Fibroblast of lung (primary cell): ENCODE results near the gene LGALS1. TPM values are rescaled to one million over a fixed set of nuclear protein-coding genes. Genes with fewer than 3 reads are reported as not detected.

Experiments used
- DNase-seq, 2 donors: peaks; one replicate each; pipeline versions ENCODE4 v3.0.0 to v3.0.0-alpha.2; 2010; ENCODE audit warnings: low read depth in 2 of 2
- H2AFZ ChIP-seq: 2 replicates; pipeline ENCODE4 v1.5.1; 2012; ENCODE audit warnings: low read length, control low read depth, inconsistent platforms
- H3K27ac ChIP-seq: 2 replicates; pipeline ENCODE4 v1.5.1; 2011; ENCODE audit warnings: low read length, control low read depth; ENCODE audit not compliant: insufficient read depth
- H3K27me3 ChIP-seq: 2 replicates; pipeline ENCODE4 v1.5.1; 2011; ENCODE audit warnings: mild to moderate bottlenecking, low read length; ENCODE audit not compliant: control insufficient read depth, insufficient read depth
- H3K36me3 ChIP-seq: 2 replicates; pipeline ENCODE4 v1.5.1; 2011; ENCODE audit warnings: low read length; ENCODE audit not compliant: control insufficient read depth, insufficient read depth
- H3K4me1 ChIP-seq: 2 replicates; pipeline ENCODE4 v1.5.1; 2011; ENCODE audit warnings: low read length; ENCODE audit not compliant: control insufficient read depth, insufficient read depth; ENCODE audit errors: extremely low read depth
- H3K4me2 ChIP-seq: 2 replicates; pipeline ENCODE4 v1.5.1; 2011; ENCODE audit warnings: low read length, control low read depth; ENCODE audit not compliant: insufficient read depth; ENCODE audit errors: extremely low read depth
- H3K4me3 ChIP-seq, 4 experiments: fragments of 200-600 bp in 1 of 4; sonication (generic) in 1 of 4; replicated peaks in 1 of 4; 2 replicates each; pipeline ENCODE4 v1.5.1; 2011 to 2016; ENCODE audit warnings: low read length in 4 of 4, low read depth in 3 of 4, mild to moderate bottlenecking in 3 of 4, control low read depth in 2 of 4, inconsistent platforms in 1 of 4, mixed read lengths in 1 of 4; ENCODE audit not compliant: insufficient read depth in 1 of 4; ENCODE audit errors: control extremely low read depth in 1 of 4
- H3K79me2 ChIP-seq: 2 replicates; pipeline ENCODE4 v1.5.1; 2012; ENCODE audit warnings: mild to moderate bottlenecking, low read length, inconsistent platforms; ENCODE audit not compliant: control insufficient read depth, insufficient read depth
- H3K9ac ChIP-seq: 2 replicates; pipeline ENCODE4 v1.5.1; 2011; ENCODE audit warnings: mild to moderate bottlenecking, low read length, control low read depth; ENCODE audit not compliant: insufficient read depth
- H3K9me3 ChIP-seq: 2 replicates; pipeline ENCODE4 v1.5.1; 2012; ENCODE audit warnings: low read depth, low read length; ENCODE audit not compliant: control insufficient read depth, insufficient read depth
- H4K20me1 ChIP-seq: 2 replicates; pipeline ENCODE4 v1.5.1; 2011; ENCODE audit warnings: low read length; ENCODE audit not compliant: control insufficient read depth, insufficient read depth; ENCODE audit errors: extremely low read depth
- EZH2 ChIP-seq: IDR thresholded peaks from 2 replicates; pipeline ENCODE4 v1.5.1; 2012; ENCODE audit warnings: low read length, control low read depth, mild to moderate bottlenecking; ENCODE audit errors: missing control alignments
- polyA plus RNA-seq, 2 donors: library from polyadenylated mRNA; depleted of rRNA in 1 of 2; stranded (reverse) in 1 of 2; unstranded in 1 of 2; fragments of >200 nt; gene quantifications; 2 replicates each; pipeline ENCODE4 v1.2.1, GENCODE V29; 2011 to 2012; ENCODE audit warnings: missing spikeins in 1 of 2
- total RNA-seq: library from RNA; depleted of rRNA; stranded (reverse); fragments of >200 nt; gene quantifications from 2 replicates; pipeline ENCODE4 v1.2.1, GENCODE V29; 2014
- TF ChIP-seq, protein P1 (sequence below), 2 donors: IDR thresholded peaks in 1 of 2; conservative IDR thresholded peaks in 1 of 2; 1 replicate in 1 of 2; 2 replicates in 1 of 2; pipeline ENCODE4 v1.5.1; 2011 to 2012; ENCODE audit warnings: low read length in 2 of 2, control low read depth in 1 of 2, inconsistent platforms in 1 of 2, low read depth in 1 of 2, mild to moderate bottlenecking in 1 of 2

Gene LGALS1
- total and polyA plus RNA-seq, 2 donors (not counting 1 experiment from before 2014, with no cell fraction given), result 5,090 to 11,230 TPM

DNA sequence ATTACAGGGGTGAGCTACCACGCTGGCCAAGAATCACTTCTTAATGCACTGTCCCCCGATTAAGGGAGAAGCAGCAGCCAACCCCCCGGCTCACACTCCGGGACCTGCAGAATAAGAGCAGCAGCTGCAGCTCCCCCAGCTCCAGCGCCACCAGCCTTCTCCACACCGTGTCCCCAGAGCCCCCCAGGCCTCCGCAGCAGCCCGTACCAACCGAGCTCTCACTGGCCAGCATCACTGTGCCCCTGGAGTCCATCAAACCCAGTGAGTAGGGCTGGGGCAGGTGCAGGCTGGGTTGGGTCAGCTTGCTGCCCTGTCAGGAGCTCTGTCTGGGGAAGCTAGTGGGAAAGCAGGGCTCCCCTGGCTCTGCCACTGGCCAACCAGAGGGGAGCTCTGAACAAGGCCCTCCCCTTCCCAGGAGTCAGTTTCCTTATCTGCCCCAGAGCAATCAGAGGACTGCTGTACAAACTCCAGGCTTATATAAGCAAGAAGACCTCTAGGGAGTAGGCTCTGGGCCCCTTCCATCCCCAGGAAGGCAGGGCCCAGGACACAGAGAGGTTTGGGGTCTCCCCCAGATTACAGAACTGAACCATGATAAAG, 44.5 kb upstream of the LGALS1 start:
- H4K20me1 ChIP-seq, result no peaks in the 10 kb centered on the region
- TF ChIP-seq EZH2, result no peak
- TF ChIP-seq, protein P1, sequence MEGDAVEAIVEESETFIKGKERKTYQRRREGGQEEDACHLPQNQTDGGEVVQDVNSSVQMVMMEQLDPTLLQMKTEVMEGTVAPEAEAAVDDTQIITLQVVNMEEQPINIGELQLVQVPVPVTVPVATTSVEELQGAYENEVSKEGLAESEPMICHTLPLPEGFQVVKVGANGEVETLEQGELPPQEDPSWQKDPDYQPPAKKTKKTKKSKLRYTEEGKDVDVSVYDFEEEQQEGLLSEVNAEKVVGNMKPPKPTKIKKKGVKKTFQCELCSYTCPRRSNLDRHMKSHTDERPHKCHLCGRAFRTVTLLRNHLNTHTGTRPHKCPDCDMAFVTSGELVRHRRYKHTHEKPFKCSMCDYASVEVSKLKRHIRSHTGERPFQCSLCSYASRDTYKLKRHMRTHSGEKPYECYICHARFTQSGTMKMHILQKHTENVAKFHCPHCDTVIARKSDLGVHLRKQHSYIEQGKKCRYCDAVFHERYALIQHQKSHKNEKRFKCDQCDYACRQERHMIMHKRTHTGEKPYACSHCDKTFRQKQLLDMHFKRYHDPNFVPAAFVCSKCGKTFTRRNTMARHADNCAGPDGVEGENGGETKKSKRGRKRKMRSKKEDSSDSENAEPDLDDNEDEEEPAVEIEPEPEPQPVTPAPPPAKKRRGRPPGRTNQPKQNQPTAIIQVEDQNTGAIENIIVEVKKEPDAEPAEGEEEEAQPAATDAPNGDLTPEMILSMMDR (conservative IDR thresholded peaks at IDR 0.05 in 1 of 2, IDR thresholded peaks at IDR 0.05 in 1 of 2; ENCODE audit: low read depth in 1 of 2, low read length in 2 of 2), result no peak
- peaks cover 6% of the 10 kb centered on the region for H3K36me3 ChIP-seq
- DNase-seq, result no peak
- no peak overlapping the region for H3K4me2 ChIP-seq
- no peaks in the 10 kb centered on the region for H3K27me3 ChIP-seq
- no peak overlapping the region for H3K27ac ChIP-seq
- H3K9ac ChIP-seq, result no peak overlapping the region
- H3K79me2 ChIP-seq, result no peaks in the 10 kb centered on the region
- H2AFZ ChIP-seq, result no peak overlapping the region
- H3K4me1 ChIP-seq, result peaks cover 24% of the 10 kb centered on the region
- H3K9me3 ChIP-seq, result no peaks in the 10 kb centered on the region
- H3K4me3 ChIP-seq, result no peak overlapping the region

DNA sequence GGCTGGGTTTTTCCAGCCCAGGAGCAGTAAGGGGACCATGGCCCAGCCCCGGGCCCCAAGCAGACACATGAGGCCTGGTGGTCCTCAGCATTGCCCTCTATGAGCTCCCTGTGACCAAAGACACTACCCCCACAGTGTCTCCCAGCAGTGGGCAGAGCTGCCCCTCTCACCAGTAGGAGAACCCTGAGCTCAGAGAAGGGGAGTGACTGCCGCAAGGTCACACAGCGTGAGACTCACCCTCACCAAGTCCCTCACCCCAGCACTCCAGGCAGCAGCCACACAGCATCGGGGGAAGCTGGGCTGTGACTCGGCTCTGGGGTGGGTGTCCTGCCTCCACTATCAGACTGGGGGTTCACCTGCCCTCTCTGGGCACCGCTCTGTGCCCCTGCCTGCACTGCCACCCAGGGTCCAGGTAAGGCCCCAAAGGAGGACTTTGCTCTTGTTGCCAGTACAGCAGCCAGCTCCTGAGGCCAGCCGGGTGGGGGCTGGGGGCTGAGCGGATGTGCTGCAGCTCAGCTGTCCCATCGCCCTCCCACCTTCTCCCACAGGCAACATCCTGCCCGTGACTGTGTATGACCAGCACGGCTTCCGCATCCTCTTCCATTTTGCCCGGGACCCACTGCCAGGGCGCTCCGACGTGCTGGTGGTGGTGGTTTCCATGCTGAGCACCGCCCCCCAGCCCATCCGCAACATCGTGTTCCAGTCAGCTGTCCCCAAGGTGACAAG, 43.8 kb upstream of the LGALS1 start:
- Histone ChIP-seq H3K9ac (no peak overlapping the region), H3K27ac (no peak overlapping the region), H3K4me2 (no peak overlapping the region), H2AFZ (no peak overlapping the region), H3K9me3 (no peaks in the 10 kb centered on the region), H3K36me3 (peaks cover 6% of the 10 kb centered on the region), H4K20me1 (no peaks in the 10 kb centered on the region), H3K4me3 (no peak overlapping the region), H3K4me1 (peaks cover 25% of the 10 kb centered on the region), H3K27me3 (no peaks in the 10 kb centered on the region), H3K79me2 (no peaks in the 10 kb centered on the region)
- DNase-seq, result no peak
- TF ChIP-seq EZH2, result no peak
- TF ChIP-seq, protein P1 (conservative IDR thresholded peaks at IDR 0.05 in 1 of 2, IDR thresholded peaks at IDR 0.05 in 1 of 2; ENCODE audit: low read depth in 1 of 2, low read length in 2 of 2), result no peak

DNA sequence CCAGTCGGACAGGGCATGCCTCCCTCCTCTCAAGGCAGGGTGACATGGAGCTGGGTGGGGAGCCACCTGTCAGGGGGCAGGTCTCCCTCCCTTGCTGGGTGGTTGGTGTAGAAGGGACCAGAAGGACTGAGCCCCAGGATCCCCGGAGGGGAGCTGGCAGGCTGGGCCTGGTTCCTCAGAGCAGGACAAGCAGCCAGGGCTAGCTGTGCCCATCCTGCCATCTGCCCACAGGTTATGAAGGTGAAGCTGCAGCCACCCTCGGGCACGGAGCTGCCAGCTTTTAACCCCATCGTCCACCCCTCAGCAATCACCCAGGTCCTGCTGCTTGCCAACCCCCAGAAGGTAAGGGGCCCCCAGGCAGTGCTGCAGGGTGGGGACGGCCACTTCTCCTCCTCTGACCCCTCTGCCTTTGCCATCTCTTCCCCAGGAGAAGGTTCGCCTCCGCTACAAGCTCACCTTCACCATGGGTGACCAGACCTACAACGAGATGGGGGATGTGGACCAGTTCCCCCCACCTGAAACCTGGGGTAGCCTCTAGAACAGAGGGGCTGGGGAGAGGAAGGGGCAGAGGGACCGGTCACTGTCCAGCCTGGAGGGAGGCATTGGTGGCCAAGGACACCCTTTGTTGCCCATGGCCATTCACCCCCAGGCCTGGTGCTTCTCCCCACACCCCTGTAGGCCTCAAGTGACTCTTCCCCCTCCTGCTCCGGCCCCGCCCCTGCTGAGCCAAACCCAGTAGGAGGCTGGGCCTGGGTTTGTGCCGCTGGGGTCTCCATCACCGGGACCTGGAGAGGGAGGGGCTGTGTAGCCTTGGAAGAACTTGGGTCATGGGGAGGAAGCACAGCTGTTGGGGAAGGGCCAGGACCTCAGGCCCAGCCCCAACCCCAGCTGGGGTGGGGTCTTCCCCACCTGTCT, 43.0 kb upstream of the LGALS1 start:
- H3K79me2 ChIP-seq, result no peaks in the 10 kb centered on the region
- H3K27me3 ChIP-seq, result no peaks in the 10 kb centered on the region
- no peak overlapping the region for H3K4me2 ChIP-seq
- H2AFZ ChIP-seq, result no peak overlapping the region
- peaks cover 30% of the 10 kb centered on the region for H3K4me1 ChIP-seq
- no peak for DNase-seq
- no peak overlapping the region for H3K4me3 ChIP-seq
- no peaks in the 10 kb centered on the region for H4K20me1 ChIP-seq
- H3K27ac ChIP-seq, result peak overlapping the region; percentile 42
- no peak overlapping the region for H3K9ac ChIP-seq
- no peak for TF ChIP-seq EZH2
- TF ChIP-seq, protein P1 (conservative IDR thresholded peaks at IDR 0.05 in 1 of 2, IDR thresholded peaks at IDR 0.05 in 1 of 2; ENCODE audit: low read depth in 1 of 2, low read length in 2 of 2), result no peak
- no peaks in the 10 kb centered on the region for H3K9me3 ChIP-seq
- peaks cover 6% of the 10 kb centered on the region for H3K36me3 ChIP-seq
